HG02970 (cell line): ENCODE measurements around the gene BBLN.

Source experiments
- ATAC-seq: cut with Tn5 transposase; IDR thresholded peaks from one replicate; pipeline ENCODE4 v1.9.1; 2021; ENCODE audit warnings: mild to moderate bottlenecking, moderate library complexity, moderate number of reproducible peaks; ENCODE audit not compliant: unreplicated experiment, low FRiP score

The BBLN gene

DNA sequence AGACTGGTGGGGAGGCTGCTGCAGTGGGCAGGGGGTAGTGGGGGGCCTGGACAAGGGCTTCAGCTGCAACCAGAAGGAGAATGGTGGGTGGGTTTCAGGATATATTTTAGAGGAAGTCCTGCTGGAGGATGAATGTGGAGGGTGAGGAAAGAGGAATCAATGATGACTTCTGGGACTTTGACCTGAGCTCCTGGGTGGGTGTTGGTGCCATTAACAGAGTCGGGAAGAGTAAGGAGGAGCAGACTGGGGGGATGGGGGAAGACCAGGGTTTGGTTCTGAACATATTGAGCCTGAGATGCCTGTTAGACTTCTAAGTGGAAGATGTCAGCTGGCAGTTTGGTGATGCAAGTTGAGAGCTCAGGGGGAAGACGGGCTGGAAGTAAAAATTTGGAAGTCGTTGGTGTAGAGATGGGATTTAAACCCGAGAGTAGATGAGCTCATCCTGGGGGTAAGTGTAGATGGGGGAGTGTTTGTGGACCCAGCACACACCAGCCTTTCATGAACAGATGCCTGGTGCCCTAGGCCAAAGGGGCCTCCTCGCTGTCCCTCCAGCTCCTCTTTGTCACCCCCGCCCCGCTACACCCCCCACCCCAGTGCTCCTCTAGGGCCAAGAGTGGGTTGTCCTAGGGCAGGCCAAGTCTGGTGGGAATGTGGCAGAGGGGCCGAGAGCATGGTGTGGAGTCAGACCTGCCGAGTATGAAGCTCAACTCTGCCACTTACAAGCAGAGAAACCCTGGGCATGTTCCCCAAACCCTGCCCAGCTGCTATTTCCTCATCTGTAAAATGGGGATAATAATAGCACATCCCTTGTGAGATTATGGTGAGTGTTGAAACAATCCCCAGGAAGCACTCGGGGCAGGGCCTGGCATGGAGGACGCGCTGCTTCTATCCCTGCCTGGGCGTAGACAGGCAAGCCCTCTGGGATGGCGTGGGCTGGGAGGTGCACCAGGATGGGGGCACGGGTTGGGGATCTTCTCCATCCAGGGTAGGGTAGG, 47.1 kb downstream of the BBLN start:
- no peak for ATAC-seq

DNA sequence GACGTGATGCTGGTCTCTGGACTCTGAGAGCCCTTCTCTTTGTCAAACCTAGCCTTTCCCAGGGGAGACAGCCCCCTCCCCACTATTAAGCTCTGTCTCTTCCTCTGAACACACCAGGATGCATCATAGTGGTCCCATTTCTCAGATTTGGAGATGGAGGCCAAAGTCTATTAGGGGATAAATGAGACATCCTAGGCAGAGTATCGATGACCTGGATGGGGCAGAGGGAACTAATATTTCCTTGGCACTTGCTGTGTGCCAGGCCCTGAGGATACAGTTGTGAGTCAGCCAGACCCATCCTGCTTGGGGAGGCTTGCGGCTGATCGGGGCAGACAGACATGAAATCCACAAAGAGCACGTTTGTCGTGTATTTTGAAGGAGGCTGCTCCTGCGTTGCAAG, 48.3 kb downstream of the BBLN start:
- ATAC-seq, result no peak

DNA sequence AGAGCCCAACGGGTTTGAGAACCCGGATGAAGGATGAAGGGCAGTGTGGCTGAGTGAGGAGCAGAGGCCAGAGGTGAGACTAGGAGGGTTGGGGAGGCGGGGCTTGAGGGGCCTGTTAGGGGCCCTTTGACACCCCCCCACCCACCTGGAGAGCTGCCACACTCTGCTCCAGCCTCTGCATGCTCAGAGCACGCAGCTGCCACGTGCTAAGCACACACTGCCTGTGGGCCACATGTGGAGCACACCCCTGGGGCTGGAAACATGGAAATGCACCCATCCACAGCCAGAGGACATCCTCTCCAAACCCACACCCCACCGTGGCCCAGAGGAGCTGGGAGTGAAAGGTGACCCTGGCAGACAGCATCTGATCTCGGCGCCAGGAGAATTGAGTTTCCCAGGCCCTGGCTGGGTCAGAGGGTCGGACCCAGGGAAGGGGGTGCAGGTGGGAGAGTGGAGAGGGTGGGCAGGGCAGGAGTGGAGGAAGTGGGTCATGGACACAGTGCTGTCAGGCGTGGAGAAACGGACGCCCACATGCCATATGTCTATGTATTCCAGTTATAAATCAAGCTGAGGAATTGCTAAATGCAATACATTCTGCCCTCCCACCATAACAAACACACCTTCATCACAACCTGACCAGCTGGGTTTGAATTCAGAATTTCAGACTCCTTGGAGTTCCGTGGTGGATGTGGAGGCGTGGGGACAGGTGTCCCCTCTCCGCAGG, 49.0 kb downstream of the BBLN start:
- ATAC-seq, result no peak

DNA sequence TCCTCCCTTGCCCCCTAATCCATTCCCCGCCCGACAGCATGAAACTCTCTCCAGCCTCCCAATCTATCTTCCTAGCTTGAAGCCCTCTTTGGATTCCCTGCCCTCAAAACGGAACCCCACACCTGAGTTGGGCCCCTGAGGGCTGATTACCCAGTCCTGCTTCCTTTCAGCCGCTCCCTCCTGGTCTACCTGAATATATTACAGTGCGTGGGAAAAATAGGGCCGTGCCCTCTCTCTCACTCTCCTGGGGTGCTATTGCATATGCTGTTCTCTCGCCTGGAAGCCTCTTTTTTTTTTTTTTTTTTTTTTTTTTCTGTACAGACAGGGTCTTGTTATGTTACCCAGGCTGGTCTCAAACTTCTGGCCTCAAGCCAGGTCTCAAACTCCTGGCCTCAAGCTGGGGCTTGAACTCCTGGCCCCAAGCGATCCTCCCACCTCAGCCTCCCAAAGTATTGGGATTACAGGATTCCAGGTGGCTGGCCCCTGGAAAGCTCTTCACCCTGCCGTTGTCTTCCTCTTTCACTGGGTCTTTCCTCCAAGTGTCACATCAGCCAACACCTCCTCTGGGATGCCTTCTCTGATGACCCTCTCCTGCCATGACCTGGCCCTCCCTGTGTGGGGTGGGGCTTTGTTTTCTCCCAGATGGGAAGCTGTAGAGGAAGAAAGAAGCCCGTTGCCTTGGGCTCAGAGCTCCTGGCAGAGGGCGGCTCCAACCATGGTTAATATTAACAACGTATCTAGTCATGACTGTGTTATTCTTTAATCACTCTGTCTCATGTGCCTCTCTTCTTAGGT, 51.3 kb downstream of the BBLN start:
- no peak for ATAC-seq

DNA sequence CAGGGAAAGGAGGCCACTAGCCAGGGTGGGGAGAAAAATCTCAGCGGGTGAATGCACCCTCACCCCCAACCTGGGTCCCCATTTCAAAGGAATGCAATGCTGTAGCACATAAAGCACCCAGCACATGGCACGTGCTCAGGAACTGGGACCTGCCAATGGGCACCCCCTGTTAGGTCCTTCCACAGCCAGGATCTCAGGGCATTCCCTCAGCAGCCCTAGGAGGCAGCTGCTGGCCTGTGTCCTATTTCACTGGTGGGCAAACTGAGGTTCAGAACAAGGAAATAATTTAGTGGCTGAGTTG, 51.9 kb downstream of the BBLN start:
- no peak for ATAC-seq
